Subcutaneous abdominal adipose tissue (tissue), 5 donors: ENCODE results near the gene CRY1.
"Not testable (repeated sequence)": the region's sequence is repeated elsewhere in the genome, so short reads cannot be mapped to it uniquely, and the experiment has no call there.

ENCODE experiments used
- H3K27ac ChIP-seq: one replicate; pipeline ENCODE4 v1.7.0; 2013; ENCODE audit warnings: low read depth, mild to moderate bottlenecking, inconsistent platforms, low read length, moderate library complexity
- H3K27me3 ChIP-seq, 5 donors: one replicate each; pipeline ENCODE4 v1.7.0; 2013; ENCODE audit warnings: low read length in 5 of 5, inconsistent platforms in 1 of 5; ENCODE audit not compliant: control insufficient read depth in 5 of 5, insufficient read depth in 4 of 5
- H3K36me3 ChIP-seq, 5 donors: one replicate each; pipeline ENCODE4 v1.7.0; 2013; ENCODE audit warnings: low read length in 5 of 5; ENCODE audit not compliant: control insufficient read depth in 5 of 5, insufficient read depth in 5 of 5
- H3K4me1 ChIP-seq, 5 donors: one replicate each; pipeline ENCODE4 v1.7.0; 2013; ENCODE audit warnings: low read length in 5 of 5, mild to moderate bottlenecking in 3 of 5, moderate library complexity in 1 of 5; ENCODE audit not compliant: control insufficient read depth in 5 of 5, insufficient read depth in 5 of 5
- H3K4me3 ChIP-seq, 5 donors: one replicate each; pipeline ENCODE4 v1.7.0; 2013; ENCODE audit warnings: low read length in 5 of 5, low read depth in 1 of 5
- H3K9ac ChIP-seq, 5 donors: one replicate each; pipeline ENCODE4 v1.7.0; 2013; ENCODE audit warnings: low read length in 5 of 5, mild to moderate bottlenecking in 4 of 5, moderate library complexity in 3 of 5
- H3K9me3 ChIP-seq, 5 donors: one replicate each; pipeline ENCODE4 v1.7.0; 2013; ENCODE audit warnings: low read length in 5 of 5; ENCODE audit not compliant: control insufficient read depth in 5 of 5
- donor health status: healthy.
- donor health status: healthy.
- donor health status: healthy.
- donor health status: healthy.
- donor health status: healthy.

The CRY1 gene

GRCh38 chr12:107035733-107036132 lies 57.6 kb downstream of the CRY1 start:
- H3K4me3 ChIP-seq: no peak overlapping the region
- peaks cover 0 to 2% (median 0%) of the 10 kb centered on the region in 5 donors for H3K4me1 ChIP-seq
- H3K27me3 ChIP-seq: no peaks in the 10 kb centered on the region
- no peaks in the 10 kb centered on the region for H3K9me3 ChIP-seq
- H3K27ac ChIP-seq: no peak overlapping the region
- H3K9ac ChIP-seq: no peak overlapping the region
- H3K36me3 ChIP-seq: no peaks in the 10 kb centered on the region

DNA sequence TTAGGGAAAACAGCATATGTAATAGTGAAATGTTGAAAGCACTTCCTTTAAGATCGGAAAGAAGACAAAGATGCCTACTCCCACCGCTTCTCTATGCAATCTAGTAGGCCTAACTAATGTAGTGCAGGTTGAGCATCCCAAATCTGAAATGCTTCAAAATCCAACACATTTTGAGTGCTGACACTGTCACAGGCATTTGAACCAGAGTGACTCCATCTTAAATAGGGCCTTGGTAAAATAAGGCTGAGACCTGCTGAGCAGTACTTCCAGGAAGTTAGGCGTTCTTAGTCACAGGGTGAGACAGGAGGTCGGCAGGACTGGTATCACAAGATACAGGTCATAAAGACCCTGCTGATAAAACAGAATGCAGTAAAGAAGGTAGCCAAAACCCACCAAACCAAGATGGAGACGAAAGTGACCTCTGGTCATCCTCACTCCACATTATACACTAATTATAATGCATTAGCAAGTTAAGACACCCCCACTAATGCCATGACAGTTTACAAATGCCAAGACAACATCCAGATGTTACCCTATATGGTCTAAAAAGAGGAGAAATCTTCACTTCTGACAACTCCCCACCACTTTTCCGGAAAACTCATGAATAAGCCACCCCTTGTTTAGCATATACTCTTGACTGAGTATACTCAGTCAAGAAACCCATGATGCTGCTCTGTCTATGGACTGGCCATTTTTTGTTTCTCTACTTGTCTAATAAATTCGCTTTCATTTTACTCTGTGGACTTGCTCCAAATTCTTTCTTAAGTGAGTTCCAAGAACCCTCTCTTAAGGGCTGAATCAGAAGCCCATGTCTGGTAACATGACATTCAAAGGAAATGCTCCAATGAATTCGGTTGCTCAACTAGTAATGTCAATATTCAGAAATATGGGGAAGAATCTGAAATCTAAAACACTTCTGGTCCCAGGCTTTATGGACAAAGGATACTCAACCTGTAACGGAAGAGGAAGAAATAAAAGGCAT lies 59.3 kb downstream of the CRY1 start:
- peaks cover 0 to 2% (median 0%) of the 10 kb centered on the region in 5 donors for H3K4me1 ChIP-seq
- no peaks in the 10 kb centered on the region for H3K27me3 ChIP-seq
- no peak overlapping the region for H3K27ac ChIP-seq
- no peak overlapping the region for H3K9ac ChIP-seq
- H3K36me3 ChIP-seq: no peaks in the 10 kb centered on the region
- no peak overlapping the region for H3K4me3 ChIP-seq
- no peaks in the 10 kb centered on the region for H3K9me3 ChIP-seq

- Histone ChIP-seq H3K9ac (no peak overlapping the region), H3K27ac (no peak overlapping the region), H3K9me3 (no peaks in the 10 kb centered on the region), H3K4me3 (no peak overlapping the region), H3K27me3 (no peaks in the 10 kb centered on the region), H3K4me1 (peaks cover 0 to 10% (median 6%) of the 10 kb centered on the region in 5 donors), H3K36me3 (no peaks in the 10 kb centered on the region)
Measured at GRCh38 chr12:107032266-107032665, 61.1 kb downstream of the CRY1 start.

GRCh38 chr12:107031061-107031460 lies 62.3 kb downstream of the CRY1 start:
- H3K4me3 ChIP-seq: no peak overlapping the region
- H3K9me3 ChIP-seq: no peaks in the 10 kb centered on the region
- H3K27ac ChIP-seq: no peak overlapping the region
- H3K27me3 ChIP-seq: no peaks in the 10 kb centered on the region
- H3K36me3 ChIP-seq: no peaks in the 10 kb centered on the region
- no peak overlapping the region for H3K9ac ChIP-seq
- H3K4me1 ChIP-seq: peaks cover 0 to 14% (median 12%) of the 10 kb centered on the region in 5 donors

- H3K4me3 ChIP-seq: no peak overlapping the region
- H3K4me1 ChIP-seq: peaks cover 0 to 13% (median 12%) of the 10 kb centered on the region in 5 donors
- H3K27ac ChIP-seq: no peak overlapping the region
- no peaks in the 10 kb centered on the region for H3K9me3 ChIP-seq
- H3K9ac ChIP-seq: no peak overlapping the region
- no peaks in the 10 kb centered on the region for H3K36me3 ChIP-seq
- no peaks in the 10 kb centered on the region for H3K27me3 ChIP-seq
Measured at GRCh38 chr12:107029081-107029480, 64.3 kb downstream of the CRY1 start.

- Histone ChIP-seq H3K9ac (peak overlapping the region in 1 of 5 donors; percentile 75), H3K4me1 (peaks cover 0 to 13% (median 12%) of the 10 kb centered on the region in 5 donors), H3K36me3 (no peaks in the 10 kb centered on the region), H3K27ac (peak overlapping the region; percentile 64), H3K27me3 (no peaks in the 10 kb centered on the region), H3K9me3 (no peaks in the 10 kb centered on the region), H3K4me3 (peak overlapping the region in 1 of 5 donors; percentile 22)
Measured at GRCh38 chr12:107027636-107028053, 65.7 kb downstream of the CRY1 start.

DNA sequence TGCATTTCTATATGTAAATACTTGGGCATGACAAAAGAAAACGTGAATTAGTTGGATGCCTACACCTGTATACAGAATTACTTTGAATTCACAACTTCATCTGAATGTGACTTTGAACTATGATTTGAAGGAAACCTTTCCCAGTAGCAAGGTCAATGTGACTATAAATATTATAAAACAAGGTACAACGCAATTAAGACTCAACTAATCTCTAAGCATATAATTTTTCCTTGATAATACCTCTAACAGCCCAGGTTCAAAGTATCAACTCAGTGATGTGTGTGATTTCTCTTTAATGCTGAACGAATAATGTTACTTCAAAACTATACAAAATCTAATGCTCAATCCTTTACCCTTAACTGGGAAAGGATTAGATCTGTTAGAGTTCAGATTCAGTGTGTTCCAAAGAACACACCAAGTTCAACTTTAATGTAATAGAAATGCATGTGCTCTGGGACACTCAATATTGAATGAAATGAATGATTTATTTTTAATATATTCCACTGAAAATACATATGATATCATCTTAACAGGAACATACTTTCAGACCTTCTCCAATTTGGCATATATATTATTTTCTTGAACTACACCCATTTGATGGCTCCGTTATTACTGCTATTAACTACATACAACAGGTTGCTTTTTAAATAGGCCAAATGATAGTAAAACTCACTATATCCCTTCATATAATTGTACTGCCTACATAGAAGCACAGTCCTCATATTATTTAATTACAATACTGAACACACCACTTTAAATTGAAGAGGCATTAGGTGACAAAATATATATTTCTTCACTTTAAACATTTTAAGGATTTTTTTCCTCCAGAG lies 66.3 kb downstream of the CRY1 start:
- peak overlapping the region in 1 of 5 donors; percentile 9 for H3K4me3 ChIP-seq
- no peaks in the 10 kb centered on the region for H3K9me3 ChIP-seq
- H3K27me3 ChIP-seq: no peaks in the 10 kb centered on the region
- no peaks in the 10 kb centered on the region for H3K36me3 ChIP-seq
- H3K27ac ChIP-seq: peak overlapping the region; percentile 64
- H3K4me1 ChIP-seq: peaks cover 0 to 13% (median 12%) of the 10 kb centered on the region in 5 donors
- H3K9ac ChIP-seq: peak overlapping the region in 1 of 5 donors; percentile 75

DNA sequence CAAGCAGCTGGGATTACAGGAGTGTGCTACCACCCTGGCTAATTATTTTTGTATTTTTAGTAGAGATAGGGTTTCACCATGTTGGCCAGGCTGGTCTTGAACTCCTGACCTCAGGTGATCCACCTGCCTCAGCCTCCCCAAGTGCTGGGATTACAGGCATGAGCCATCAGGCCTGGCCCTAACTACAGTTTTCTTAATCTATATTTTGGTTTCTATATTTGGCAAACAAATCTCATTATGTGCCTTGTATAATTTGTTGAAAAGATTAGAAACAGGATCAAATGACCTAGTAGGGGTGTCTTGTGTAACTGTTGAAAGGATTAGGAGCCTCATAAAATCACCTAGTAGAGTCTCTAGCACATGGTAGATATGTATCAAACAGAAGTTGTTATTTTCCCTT lies 67.0 kb downstream of the CRY1 start:
- not testable (repeated sequence) for H3K9ac ChIP-seq, H3K27me3 ChIP-seq, H3K36me3 ChIP-seq, H3K4me3 ChIP-seq, H3K9me3 ChIP-seq
- Histone ChIP-seq H3K27ac (peak overlapping the region; percentile 64), H3K4me1 (peaks cover 0 to 12% (median 12%) of the 10 kb centered on the region in 5 donors)

GRCh38 chr12:107025671-107026070 lies 67.7 kb downstream of the CRY1 start:
- no peak overlapping the region for H3K4me3 ChIP-seq
- H3K36me3 ChIP-seq: peaks cover 0 to 4% (median 0%) of the 10 kb centered on the region in 5 donors
- H3K4me1 ChIP-seq: peaks cover 0 to 12% (median 12%) of the 10 kb centered on the region in 5 donors
- H3K27ac ChIP-seq: no peak overlapping the region
- H3K9me3 ChIP-seq: no peaks in the 10 kb centered on the region
- H3K9ac ChIP-seq: no peak overlapping the region
- no peaks in the 10 kb centered on the region for H3K27me3 ChIP-seq

DNA sequence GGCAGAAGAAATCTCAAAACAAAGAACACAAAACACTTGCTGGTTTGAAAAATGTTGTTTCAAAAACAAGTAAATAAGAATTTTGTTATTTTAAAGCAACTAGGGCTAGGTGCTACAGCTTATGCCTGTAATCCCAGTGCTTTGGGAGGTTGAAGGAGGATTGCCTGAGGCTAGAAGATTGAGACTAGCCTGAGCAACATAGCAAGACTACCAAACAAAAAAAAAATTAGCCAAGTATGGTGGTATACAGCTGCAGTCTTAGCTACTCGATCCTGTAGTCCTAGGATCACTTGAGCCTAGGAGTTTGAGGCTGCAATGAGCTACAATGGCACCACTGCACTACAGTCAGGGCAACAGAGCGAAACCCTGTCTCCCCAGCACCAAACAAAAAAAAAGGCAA lies 73.8 kb downstream of the CRY1 start:
- H3K27me3 ChIP-seq: no peaks in the 10 kb centered on the region
- H3K27ac ChIP-seq: no peak overlapping the region
- H3K4me1 ChIP-seq: no peaks in the 10 kb centered on the region
- H3K9me3 ChIP-seq: no peaks in the 10 kb centered on the region
- H3K36me3 ChIP-seq: peaks cover 0 to 6% (median 3%) of the 10 kb centered on the region in 5 donors
- no peak overlapping the region for H3K4me3 ChIP-seq
- no peak overlapping the region for H3K9ac ChIP-seq
